ENCODE measurements around the gene TTYH3. TPM values are rescaled to one million over a fixed set of nuclear protein-coding genes. Genes with fewer than 3 reads are reported as not detected.
A peak's percentile ranks its signal among the peaks of the same experiment; 100 is the strongest.
"Not testable (repeated sequence)": the region's sequence is repeated elsewhere in the genome, so short reads cannot be mapped to it uniquely, and the experiment has no call there.

TTYH3 gene
- 10 to 100 TPM; 14.3 to 17.9 TPM for total RNA-seq

GRCh38 chr7:2631946-2632732 is at the start of gene TTYH3:
TSS of gene TTYH3 (plus strand) at chr7:2631986. CDS start at chr7:2632156, 170 bp downstream.
- Mint-ChIP-seq H3K4me3 (peak within 1 kb of the TSS; percentile 90), H3K9me3 (no peaks in the 10 kb centered on the region), H3K4me1 (peaks cover 4% of the 10 kb centered on the region), H3K27ac (peak within 1 kb of the TSS; percentile 68), H3K36me3 (ENCODE audit: low read depth) (no peaks in the 10 kb centered on the region), H3K27me3 (no peaks in the 10 kb centered on the region)
- ATAC-seq (replicated peaks): peak; percentile 45

- no peak overlapping the region for H3K27ac Mint-ChIP-seq
- ATAC-seq (replicated peaks): no peak
- no peaks in the 10 kb centered on the region for H3K4me1 Mint-ChIP-seq
- no peaks in the 10 kb centered on the region for H3K27me3 Mint-ChIP-seq
- H3K9me3 Mint-ChIP-seq: no peaks in the 10 kb centered on the region
- H3K4me3 Mint-ChIP-seq: no peak overlapping the region
- H3K36me3 Mint-ChIP-seq (ENCODE audit: low read depth): peaks cover 9% of the 10 kb centered on the region
Observed at GRCh38 chr7:2582006-2582735, 49.6 kb upstream of the TTYH3 start.

- Mint-ChIP-seq H3K4me3 (no peak overlapping the region), H3K36me3 (ENCODE audit: low read depth) (peaks cover 9% of the 10 kb centered on the region), H3K27me3 (no peaks in the 10 kb centered on the region), H3K9me3 (no peaks in the 10 kb centered on the region), H3K4me1 (no peaks in the 10 kb centered on the region), H3K27ac (no peak overlapping the region)
- ATAC-seq (replicated peaks): no peak
Observed at GRCh38 chr7:2583798-2584580, 47.8 kb upstream of the TTYH3 start.

- H3K4me3 Mint-ChIP-seq: no peak overlapping the region
- H3K4me1 Mint-ChIP-seq: no peaks in the 10 kb centered on the region
- ATAC-seq (replicated peaks): no peak
- H3K36me3 Mint-ChIP-seq (ENCODE audit: low read depth): peaks cover 10% of the 10 kb centered on the region
- no peaks in the 10 kb centered on the region for H3K9me3 Mint-ChIP-seq
- H3K27ac Mint-ChIP-seq: no peak overlapping the region
- no peaks in the 10 kb centered on the region for H3K27me3 Mint-ChIP-seq
Observed at GRCh38 chr7:2585446-2585845, 46.3 kb upstream of the TTYH3 start.

- Mint-ChIP-seq H3K36me3 (ENCODE audit: low read depth) (peaks cover 14% of the 10 kb centered on the region), H3K4me3 (no peak overlapping the region), H3K9me3 (no peaks in the 10 kb centered on the region), H3K27ac (no peak overlapping the region), H3K4me1 (no peaks in the 10 kb centered on the region), H3K27me3 (no peaks in the 10 kb centered on the region)
- no peak for ATAC-seq (replicated peaks)
Observed at GRCh38 chr7:2586326-2587020, 45.3 kb upstream of the TTYH3 start.

- Mint-ChIP-seq H3K27me3 (no peaks in the 10 kb centered on the region), H3K27ac (no peak overlapping the region), H3K9me3 (no peaks in the 10 kb centered on the region), H3K4me3 (no peak overlapping the region), H3K4me1 (no peaks in the 10 kb centered on the region), H3K36me3 (ENCODE audit: low read depth) (peaks cover 17% of the 10 kb centered on the region)
- no peak for ATAC-seq (replicated peaks)
Observed at GRCh38 chr7:2587134-2587533, 44.7 kb upstream of the TTYH3 start.

GRCh38 chr7:2587778-2588177 is 44.0 kb upstream of the TTYH3 start:
- H3K4me3 Mint-ChIP-seq: no peak overlapping the region
- no peak for ATAC-seq (replicated peaks)
- H3K27me3 Mint-ChIP-seq: no peaks in the 10 kb centered on the region
- H3K36me3 Mint-ChIP-seq (ENCODE audit: low read depth): peaks cover 22% of the 10 kb centered on the region
- H3K9me3 Mint-ChIP-seq: no peaks in the 10 kb centered on the region
- H3K4me1 Mint-ChIP-seq: no peaks in the 10 kb centered on the region
- no peak overlapping the region for H3K27ac Mint-ChIP-seq

- no peak overlapping the region for H3K27ac Mint-ChIP-seq
- no peaks in the 10 kb centered on the region for H3K9me3 Mint-ChIP-seq
- peaks cover 24% of the 10 kb centered on the region for H3K36me3 Mint-ChIP-seq (ENCODE audit: low read depth)
- no peaks in the 10 kb centered on the region for H3K4me1 Mint-ChIP-seq
- no peak overlapping the region for H3K4me3 Mint-ChIP-seq
- no peaks in the 10 kb centered on the region for H3K27me3 Mint-ChIP-seq
- ATAC-seq (replicated peaks): no peak
Observed at GRCh38 chr7:2589341-2589740, 42.4 kb upstream of the TTYH3 start.

- peaks cover 24% of the 10 kb centered on the region for H3K36me3 Mint-ChIP-seq (ENCODE audit: low read depth)
- not testable (repeated sequence) for H3K4me3 Mint-ChIP-seq; H3K27me3 Mint-ChIP-seq; H3K4me1 Mint-ChIP-seq; ATAC-seq (replicated peaks); H3K27ac Mint-ChIP-seq; H3K9me3 Mint-ChIP-seq
Observed at GRCh38 chr7:2589941-2590340, 41.8 kb upstream of the TTYH3 start.

- H3K36me3 Mint-ChIP-seq (ENCODE audit: low read depth): peaks cover 27% of the 10 kb centered on the region
- no peaks in the 10 kb centered on the region for H3K9me3 Mint-ChIP-seq
- no peak overlapping the region for H3K27ac Mint-ChIP-seq
- H3K27me3 Mint-ChIP-seq: no peaks in the 10 kb centered on the region
- no peaks in the 10 kb centered on the region for H3K4me1 Mint-ChIP-seq
- no peak overlapping the region for H3K4me3 Mint-ChIP-seq
- ATAC-seq (replicated peaks): no peak
Observed at GRCh38 chr7:2592375-2592865, 39.4 kb upstream of the TTYH3 start.

GRCh38 chr7:2593036-2593727 is 38.6 kb upstream of the TTYH3 start:
- no peak for ATAC-seq (replicated peaks)
- Mint-ChIP-seq H3K4me1 (no peaks in the 10 kb centered on the region), H3K27me3 (no peaks in the 10 kb centered on the region), H3K27ac (no peak overlapping the region), H3K9me3 (no peaks in the 10 kb centered on the region), H3K36me3 (ENCODE audit: low read depth) (peaks cover 27% of the 10 kb centered on the region), H3K4me3 (no peak overlapping the region)

- Mint-ChIP-seq H3K4me1 (no peaks in the 10 kb centered on the region), H3K36me3 (ENCODE audit: low read depth) (peaks cover 37% of the 10 kb centered on the region), H3K27me3 (no peaks in the 10 kb centered on the region), H3K27ac (no peak overlapping the region), H3K9me3 (no peaks in the 10 kb centered on the region), H3K4me3 (no peak overlapping the region)
- ATAC-seq (replicated peaks): no peak
Observed at GRCh38 chr7:2594599-2594998, 37.2 kb upstream of the TTYH3 start.

- Mint-ChIP-seq H3K4me1 (no peaks in the 10 kb centered on the region), H3K36me3 (ENCODE audit: low read depth) (peaks cover 45% of the 10 kb centered on the region), H3K27ac (no peak overlapping the region), H3K27me3 (no peaks in the 10 kb centered on the region), H3K9me3 (no peaks in the 10 kb centered on the region), H3K4me3 (no peak overlapping the region)
- no peak for ATAC-seq (replicated peaks)
Observed at GRCh38 chr7:2595258-2595860, 36.4 kb upstream of the TTYH3 start.
